GM12891 (cell line): ENCODE results near the gene ATXN7.

Source experiments
- DNase-seq: peaks from one replicate; pipeline ENCODE4 v3.0.0; 2011; ENCODE audit warnings: low spot score; ENCODE audit not compliant: insufficient read length
- FAIRE-seq: peaks from 2 replicates; lab custom pipeline; 2011; peaks lifted over from hg19 to GRCh38; lab: Jason Lieb, UNC
- PAX5 ChIP-seq: IDR thresholded peaks from 2 replicates; pipeline ENCODE4 v1.6.1; 2011; ENCODE audit warnings: low read length, moderate library complexity, mild to moderate bottlenecking; ENCODE audit not compliant: insufficient read depth, severe bottlenecking
- POLR2A ChIP-seq: IDR thresholded peaks from 2 replicates; pipeline ENCODE4 v1.6.1; 2011; ENCODE audit warnings: low read depth, low read length, control low read depth
- POLR2AphosphoS5 ChIP-seq: IDR thresholded peaks from 2 replicates; pipeline ENCODE4 v1.6.1; 2011; ENCODE audit warnings: low read depth, low read length, control low read depth
- POU2F2 ChIP-seq: IDR thresholded peaks from 2 replicates; pipeline ENCODE4 v1.6.1; 2011; ENCODE audit warnings: low read depth, mild to moderate bottlenecking, control low read depth, low read length, moderate library complexity
- SPI1 ChIP-seq: IDR thresholded peaks from 2 replicates; pipeline ENCODE4 v1.6.1; 2011; ENCODE audit warnings: low read depth, low read length, control low read depth
- TAF1 ChIP-seq: IDR thresholded peaks from 2 replicates; pipeline ENCODE4 v1.6.1; 2011; ENCODE audit warnings: low read depth, low read length, control low read depth

ATXN7 gene

GRCh38 chr3:63970631-63971475 lies 107.2 kb downstream of the ATXN7 start:
- TF ChIP-seq TAF1, result no peak
- no peak for TF ChIP-seq POU2F2
- TF ChIP-seq SPI1, result no peak
- no peak for TF ChIP-seq POLR2AphosphoS5
- no peak for TF ChIP-seq POLR2A
- no peak for TF ChIP-seq PAX5
- DNase-seq, result no peak
- FAIRE-seq, result no peak

GRCh38 chr3:63972196-63972595 lies 108.5 kb downstream of the ATXN7 start:
- no peak for DNase-seq
- no peak for TF ChIP-seq POLR2A
- TF ChIP-seq SPI1, result no peak
- TF ChIP-seq TAF1, result no peak
- no peak for TF ChIP-seq POLR2AphosphoS5
- no peak for TF ChIP-seq PAX5
- TF ChIP-seq POU2F2, result no peak
- FAIRE-seq, result no peak

GRCh38 chr3:63972987-63973386 lies 109.3 kb downstream of the ATXN7 start:
- TF ChIP-seq POU2F2 (no peak), PAX5 (no peak), POLR2A (no peak), POLR2AphosphoS5 (no peak), SPI1 (no peak), TAF1 (no peak)
- no peak for FAIRE-seq
- no peak for DNase-seq

- TF ChIP-seq TAF1 (no peak), POLR2A (no peak), POLR2AphosphoS5 (no peak), SPI1 (no peak), POU2F2 (no peak), PAX5 (no peak)
- DNase-seq (no peak), FAIRE-seq (no peak)
These were observed 109.7 kb downstream of the ATXN7 start for GRCh38 chr3:63973406-63973805.

- no peak for FAIRE-seq
- TF ChIP-seq POLR2A, result no peak
- no peak for TF ChIP-seq SPI1
- TF ChIP-seq TAF1, result no peak
- TF ChIP-seq POLR2AphosphoS5, result no peak
- TF ChIP-seq PAX5, result no peak
- no peak for TF ChIP-seq POU2F2
- DNase-seq, result no peak
These were observed 110.8 kb downstream of the ATXN7 start for GRCh38 chr3:63974451-63974850.

GRCh38 chr3:63975723-63976122 lies 112.1 kb downstream of the ATXN7 start:
- no peak for DNase-seq
- FAIRE-seq, result no peak
- TF ChIP-seq TAF1 (no peak), POLR2A (no peak), POU2F2 (no peak), POLR2AphosphoS5 (no peak), PAX5 (no peak), SPI1 (no peak)

- no peak for TF ChIP-seq POLR2AphosphoS5
- TF ChIP-seq POLR2A, result no peak
- TF ChIP-seq TAF1, result no peak
- no peak for TF ChIP-seq POU2F2
- no peak for TF ChIP-seq SPI1
- TF ChIP-seq PAX5, result no peak
- FAIRE-seq, result no peak
- no peak for DNase-seq
These were observed 112.6 kb downstream of the ATXN7 start for GRCh38 chr3:63976161-63976871.

- TF ChIP-seq POLR2A (no peak), TAF1 (no peak), POU2F2 (no peak), POLR2AphosphoS5 (no peak), PAX5 (no peak), SPI1 (no peak)
- DNase-seq (no peak), FAIRE-seq (peak; percentile 13)
These were observed 113.2 kb downstream of the ATXN7 start for GRCh38 chr3:63976872-63977200.

- TF ChIP-seq POLR2A, result no peak
- no peak for TF ChIP-seq TAF1
- no peak for TF ChIP-seq PAX5
- no peak for TF ChIP-seq POU2F2
- TF ChIP-seq SPI1, result no peak
- TF ChIP-seq POLR2AphosphoS5, result no peak
- no peak for DNase-seq
- no peak for FAIRE-seq
These were observed 114.2 kb downstream of the ATXN7 start for GRCh38 chr3:63977893-63978292.
